ENCODE data around the gene SEZ6L2. TPM values are rescaled to one million over a fixed set of nuclear protein-coding genes. Genes with fewer than 3 reads are reported as not detected.

SEZ6L2 gene
- total and polyA plus RNA-seq, 2 of the 8 experiments (the other 6 are each of a cell fraction or from before 2014, with no cell fraction given) = 43.5 to 47.7 TPM

GRCh38 chr16:29858974-29859373 is 40.4 kb downstream of the SEZ6L2 start:
- peaks cover 0 to 5% of the 10 kb centered on the region in 2 experiments for H4K20me1 ChIP-seq (replicated peaks in 1 of 2; ENCODE audit: control insufficient read depth in 1 of 2, insufficient read depth in 2 of 2, low read length in 2 of 2)
- H2BK5ac ChIP-seq (ENCODE audit: low read depth, low read length) = no peak overlapping the region
- H3K4me1 ChIP-seq (replicated peaks in 1 of 4; ENCODE audit: control insufficient read depth in 3 of 4, insufficient read depth in 4 of 4, low read length in 3 of 4) = peaks cover 0 to 4% (median 3%) of the 10 kb centered on the region in 4 experiments; a peak in 3 of 7 replicates
- H2BK12ac ChIP-seq (ENCODE audit: low read depth, low read length) = no peak overlapping the region
- H4K5ac ChIP-seq (ENCODE audit: insufficient read length, low read depth, low read length) = no peak overlapping the region
- H3K79me1 ChIP-seq (ENCODE audit: low read depth, low read length) = peaks cover 9% of the 10 kb centered on the region
- H2AFZ ChIP-seq (ENCODE audit: low read length) = no peak overlapping the region
- DNase-seq (ENCODE audit: low read depth in 1 of 2, low spot score in 2 of 2) (no peak), FAIRE-seq (no peak)
- no peak overlapping the region for H3K4me3 ChIP-seq (ENCODE audit: extremely low read depth in 1 of 4, insufficient read depth in 2 of 4, low read depth in 3 of 4, low read length in 4 of 4)
- H2BK20ac ChIP-seq (ENCODE audit: low read length) = no peak overlapping the region
- H3K18ac ChIP-seq (ENCODE audit: extremely low read depth, low read length) = no peak overlapping the region
- H4K91ac ChIP-seq (replicated peaks; ENCODE audit: insufficient read length, low read length) = no peak overlapping the region
- WGBS, 2 experiments (ENCODE audit: extremely low coverage in 1 of 2, insufficient coverage in 1 of 2, insufficient read length in 1 of 2, insufficient replicate concordance in 2 of 2, low coverage in 1 of 2, low lambda C conversion rate in 2 of 2, missing lambda C conversion rate in 1 of 2) = 96% methylated on average over 19 of the region's 19 CpGs; no CpG with 5 or more reads in 1 of the 2 experiments
- no peak overlapping the region for H3K4ac ChIP-seq (replicated peaks; ENCODE audit: insufficient read length, low read depth, low read length)
- H2BK15ac ChIP-seq (ENCODE audit: low read length) = no peak overlapping the region
- H3K36me3 ChIP-seq (ENCODE audit: control insufficient read depth in 2 of 4, insufficient read depth in 4 of 4, low read length in 3 of 4) = peaks cover 0 to 11% (median 6%) of the 10 kb centered on the region in 4 experiments; a peak in 5 of 8 replicates
- no peak overlapping the region for H3K9ac ChIP-seq (replicated peaks in 1 of 4; ENCODE audit: extremely low read depth in 1 of 4, low read depth in 3 of 4, low read length in 3 of 4)
- H3K27me3 ChIP-seq (replicated peaks in 1 of 4; ENCODE audit: control insufficient read depth in 3 of 4, extremely low read depth in 1 of 4, insufficient read depth in 3 of 4, low read length in 3 of 4) = no peaks in the 10 kb centered on the region
- H3K4me2 ChIP-seq (ENCODE audit: insufficient read depth in 1 of 2, low read depth in 2 of 2, low read length in 2 of 2) = no peak overlapping the region
- H3K9me3 ChIP-seq (ENCODE audit: insufficient read depth in 2 of 2, low read depth in 1 of 2, low read length in 1 of 2) = no peaks in the 10 kb centered on the region
- peaks cover 8% of the 10 kb centered on the region; the same call in 1 of the 2 replicates for H3K23me2 ChIP-seq (ENCODE audit: low read depth, low read length)
- no peak overlapping the region for H2BK120ac ChIP-seq (replicated peaks; ENCODE audit: low read depth, low read length)
- no peak overlapping the region for H3K23ac ChIP-seq (ENCODE audit: insufficient read length)
- no peak overlapping the region for H2AK5ac ChIP-seq (ENCODE audit: low read depth, low read length)
- H3K79me2 ChIP-seq (ENCODE audit: control insufficient read depth in 1 of 2, insufficient read depth in 2 of 2, low read length in 2 of 2) = peaks cover 0 to 9% of the 10 kb centered on the region in 2 experiments; a peak in 2 of 4 replicates
- no peak overlapping the region for H3K14ac ChIP-seq (ENCODE audit: insufficient read length)
- CTCF ChIA-PET (ENCODE audit: partially characterized antibody) = interaction anchor here (0.7 to 15.0 kb wide), 4 partner anchors 8 to 143 kb away, joined by 3 to 212 read pairs (median 7); partner anchors contain the start of genes MVP and PAGR1
- H3K56ac ChIP-seq (replicated peaks; ENCODE audit: insufficient read length, low read depth, low read length) = no peak overlapping the region
- H4K8ac ChIP-seq (ENCODE audit: extremely low read depth, insufficient read depth, low read length) = no peak overlapping the region
- no peak overlapping the region for H3K27ac ChIP-seq (ENCODE audit: low read depth, low read length)
- TF ChIP-seq CTBP2 (IDR thresholded peaks at IDR 0.05; ENCODE audit: borderline replicate concordance, insufficient read depth, insufficient read length, low read length) (no peak), SAP30 (IDR thresholded peaks at IDR 0.05; ENCODE audit: insufficient read depth, insufficient replicate concordance, low read length) (no peak), TAF7 (optimal IDR thresholded peaks at IDR 0.05; ENCODE audit: borderline replicate concordance, low read depth, low read length) (no peak), CTCF (IDR thresholded peaks at IDR 0.05; ENCODE audit: control extremely low read depth in 1 of 3, insufficient read depth in 1 of 3, low read depth in 1 of 3, low read length in 3 of 3) (no peak), EP300 (IDR thresholded peaks at IDR 0.05; ENCODE audit: borderline replicate concordance in 1 of 2, low read depth in 2 of 2, low read length in 2 of 2) (no peak)
- POLR2A ChIA-PET (ENCODE audit: partially characterized antibody) = interaction anchor here (0.7 to 1.6 kb wide), 3 partner anchors 40 to 153 kb away, joined by 3 to 7 read pairs (median 3); partner anchors contain the start of gene SEZ6L2
